HEK293T (cell line): Measurements from ENCODE around the gene ZSCAN30.

Experiments used
- CTCF ChIA-PET: fragments of 350-600 bp; formaldehyde crosslinking; extraction: SDS; loops from one replicate; lab custom pipeline; 2021; ENCODE audit warnings: antibody characterized with exemption, inconsistent platforms; lab: Yijun Ruan, JAX
- POLR2A ChIA-PET: fragments of 350-600 bp; formaldehyde crosslinking; extraction: SDS; loops from one replicate; lab custom pipeline; 2020; ENCODE audit warnings: antibody characterized with exemption, inconsistent platforms; lab: Yijun Ruan, JAX
- DNase-seq: peaks from one replicate; pipeline ENCODE4 v3.0.0; 2012; ENCODE audit warnings: mixed read lengths; ENCODE audit errors: extremely low spot score
- ARNT ChIP-seq: fragments of 450-650 bp; IDR thresholded peaks from 2 replicates; pipeline ENCODE4 v1.6.1; 2017; ENCODE audit warnings: mild to moderate bottlenecking
- BHLHE40 ChIP-seq: fragments of 450-650 bp; IDR thresholded peaks from 2 replicates; pipeline ENCODE4 v1.6.1; 2016; ENCODE audit warnings: mild to moderate bottlenecking, moderate library complexity, borderline replicate concordance
- CTBP1 ChIP-seq: fragments of 450-650 bp; IDR thresholded peaks from 2 replicates; pipeline ENCODE4 v1.6.1; 2016; ENCODE audit warnings: borderline replicate concordance
- ELF4 ChIP-seq: fragments of 450-650 bp; IDR thresholded peaks from 2 replicates; pipeline ENCODE4 v1.6.1; 2017; ENCODE audit warnings: antibody characterized with exemption
- FOXA1 ChIP-seq: fragments of 450-650 bp; IDR thresholded peaks from 2 replicates; pipeline ENCODE4 v1.6.1; 2016; ENCODE audit warnings: mild to moderate bottlenecking
- FOXK2 ChIP-seq: fragments of 450-650 bp; IDR thresholded peaks from 2 replicates; pipeline ENCODE4 v1.6.1; 2016; ENCODE audit warnings: mild to moderate bottlenecking
- FOXM1 ChIP-seq: fragments of 450-650 bp; IDR thresholded peaks from 2 replicates; pipeline ENCODE4 v1.6.1; 2017; ENCODE audit warnings: mild to moderate bottlenecking, borderline replicate concordance
- HDGF ChIP-seq: fragments of 450-650 bp; IDR thresholded peaks from 2 replicates; pipeline ENCODE4 v1.6.1; 2017; ENCODE audit warnings: antibody characterized with exemption, borderline replicate concordance
- L3MBTL2 ChIP-seq: fragments of 450-650 bp; conservative IDR thresholded peaks from 2 replicates; pipeline ENCODE4 v1.6.1; 2016; ENCODE audit warnings: mild to moderate bottlenecking
- LEF1 ChIP-seq: fragments of 450-650 bp; IDR thresholded peaks from 2 replicates; pipeline ENCODE4 v1.6.1; 2017; ENCODE audit warnings: mild to moderate bottlenecking, borderline replicate concordance
- NFRKB ChIP-seq: fragments of 450-650 bp; IDR thresholded peaks from 2 replicates; pipeline ENCODE4 v1.6.1; 2016; ENCODE audit warnings: mild to moderate bottlenecking, moderate library complexity
- PKNOX1 ChIP-seq: fragments of 450-650 bp; IDR thresholded peaks from 2 replicates; pipeline ENCODE4 v1.6.1; 2016
- SP1 ChIP-seq: fragments of 450-650 bp; IDR thresholded peaks from 2 replicates; pipeline ENCODE4 v1.6.1; 2017
- SUZ12 ChIP-seq: fragments of 450-650 bp; IDR thresholded peaks from 2 replicates; pipeline ENCODE4 v1.6.1; 2016; ENCODE audit warnings: mild to moderate bottlenecking
- TARDBP ChIP-seq: fragments of 450-650 bp; IDR thresholded peaks from 2 replicates; pipeline ENCODE4 v1.6.1; 2016
- ZNF384 ChIP-seq: fragments of 450-650 bp; IDR thresholded peaks from 2 replicates; pipeline ENCODE4 v1.6.1; 2016

The ZSCAN30 gene

GRCh38 chr18:35311496-35311895, 21.5 kb upstream of the ZSCAN30 start:
- ChIA-PET CTCF (no interaction called here), POLR2A (no interaction called here)
- no peak for DNase-seq
- TF ChIP-seq TARDBP (no peak), FOXM1 (no peak), HDGF (no peak), LEF1 (no peak)

GRCh38 chr18:35306588-35307250, 16.7 kb upstream of the ZSCAN30 start:
- DNase-seq = no peak

GRCh38 chr18:35303610-35304009, 13.6 kb upstream of the ZSCAN30 start:
- no peak for DNase-seq
- ChIA-PET POLR2A (interaction anchor here (1.7 kb wide), 1 partner anchor 14 kb away, joined by 10 read pairs; the partner anchor contains the start of gene ZSCAN30), CTCF (no interaction called here)
- no peak for TF ChIP-seq L3MBTL2
- TF ChIP-seq ARNT = no peak
- TF ChIP-seq LEF1 = no peak
- no peak for TF ChIP-seq SUZ12
- TF ChIP-seq ZNF384 = no peak
- no peak for TF ChIP-seq FOXK2
- TF ChIP-seq CTBP1 = no peak
- no peak for TF ChIP-seq FOXM1

More at GRCh38 chr18:35306588-35307250, 16.7 kb upstream of the ZSCAN30 start:
- ChIA-PET CTCF (no interaction called here), POLR2A (interaction anchor here (1.7 kb wide), 1 partner anchor 17 kb away, joined by 4 read pairs; the partner anchor contains the start of gene ZSCAN30)
- TF ChIP-seq BHLHE40 (no peak), FOXK2 (no peak), SP1 (no peak), CTBP1 (no peak), HDGF (no peak)

- POLR2A ChIA-PET = no interaction called here
- TF ChIP-seq PKNOX1 (no peak), ELF4 (no peak), FOXM1 (no peak), CTBP1 (no peak), NFRKB (no peak), L3MBTL2 (no peak), BHLHE40 (no peak), SUZ12 (no peak)
- DNase-seq = no peak
- CTCF ChIA-PET = no interaction called here
Observed at GRCh38 chr18:35296060-35296459, 6.0 kb upstream of the ZSCAN30 start.

- ChIA-PET POLR2A (interaction anchor here (1.9 to 3.0 kb wide), 3 partner anchors 49 to 60 kb away, joined by 4 to 23 read pairs (median 12); partner anchors contain the start of gene ZNF24), CTCF (no interaction called here)
- TF ChIP-seq ARNT (no peak), L3MBTL2 (0 out of 2 replicates have a peak, but pooled peaks have one; percentile 28)
- no peak for DNase-seq
Observed at GRCh38 chr18:35291166-35291565, 1.1 kb upstream of the ZSCAN30 start.

DNA sequence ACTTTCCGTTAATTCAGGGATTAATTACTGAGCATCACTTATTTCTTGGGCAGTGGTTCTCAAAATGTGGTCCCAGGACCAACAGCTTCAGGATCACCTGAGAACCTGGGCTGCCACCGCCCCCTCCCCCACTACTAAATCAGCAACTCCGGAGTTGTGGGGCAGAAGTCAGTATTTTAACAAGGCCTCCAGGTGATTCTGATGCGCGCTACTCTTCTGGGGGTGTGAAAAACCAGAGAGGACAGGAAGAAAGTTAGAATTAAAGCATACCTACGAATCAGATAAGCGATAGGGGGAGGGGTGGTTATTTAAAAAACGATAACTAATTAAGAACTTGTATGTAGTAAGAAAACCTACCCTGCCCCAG, 319 bp downstream of the ZSCAN30 start:
- ChIA-PET POLR2A (interaction anchor here (0.6 to 3.0 kb wide), 27 partner anchors 8 to 290 kb away, joined by 3 to 26 read pairs (median 4); partner anchors contain the start of genes ZNF24, ZNF396 and ZNF397), CTCF (no interaction called here)
- DNase-seq = peak; percentile 55
- TF ChIP-seq ARNT = no peak
- TF ChIP-seq ZNF384 = no peak
- no peak for TF ChIP-seq LEF1
- TF ChIP-seq FOXK2 = no peak
- TF ChIP-seq ELF4 = no peak
- no peak for TF ChIP-seq NFRKB
- TF ChIP-seq SUZ12 = no peak
- no peak for TF ChIP-seq BHLHE40
- TF ChIP-seq CTBP1 = no peak
- no peak for TF ChIP-seq L3MBTL2
- TF ChIP-seq TARDBP = no peak
- TF ChIP-seq PKNOX1 = no peak
- TF ChIP-seq SP1 = no peak
- no peak for TF ChIP-seq HDGF
- TF ChIP-seq FOXA1 = no peak
- TF ChIP-seq FOXM1 = no peak

- TF ChIP-seq FOXK2 (no peak), SP1 (no peak), HDGF (no peak), NFRKB (no peak), ZNF384 (no peak), ELF4 (no peak), FOXM1 (no peak), L3MBTL2 (no peak), CTBP1 (no peak), FOXA1 (no peak), ARNT (no peak), BHLHE40 (no peak)
- ChIA-PET CTCF (interaction anchor here (0.7 kb wide), 1 partner anchor 582 kb away, joined by 5 read pairs; no protein-coding TSS in a partner anchor), POLR2A (interaction anchor here (0.9 to 3.0 kb wide), 17 partner anchors 8 to 179 kb away, joined by 3 to 26 read pairs (median 5); partner anchors contain the start of genes ZNF24, ZNF396 and ZNF397)
- peak; percentile 33 for DNase-seq
Observed at GRCh38 chr18:35289293-35289692, 736 bp downstream of the ZSCAN30 start.
